Stimulated activated naive CD8-positive, alpha-beta T cell treated with anti-CD3 and anti-CD28 coated beads, Interleukin-15, amount 100 ng/mL, for 72 hours (primary cell): ENCODE measurements around the gene PRKN.

Experiments
- ATAC-seq: fragments of 150-1000 bp; cut with Tn5 transposase; 2 replicates; pipeline ENCODE4 v1.10.0; 2021; ENCODE audit warnings: mild to moderate bottlenecking, moderate library complexity
- DNase-seq, 2 donors: peaks; one replicate each; pipeline ENCODE4 v3.0.0; 2021 to 2022
- H3K27ac Mint-ChIP-seq, 2 donors: one replicate each; pipeline ENCODE4 v1.8.0; 2022; ENCODE audit warnings: mild to moderate bottlenecking in 2 of 2, mixed read lengths in 2 of 2, moderate library complexity in 2 of 2
- H3K27me3 Mint-ChIP-seq: one replicate; pipeline ENCODE4 v1.8.0; 2022; ENCODE audit warnings: mixed read lengths
- H3K4me1 Mint-ChIP-seq: one replicate; pipeline ENCODE4 v1.8.0; 2022; ENCODE audit warnings: mild to moderate bottlenecking, mixed read lengths
- H3K4me3 Mint-ChIP-seq, 2 donors: one replicate each; pipeline ENCODE4 v1.8.0; 2022; ENCODE audit warnings: mild to moderate bottlenecking in 2 of 2, mixed read lengths in 2 of 2, moderate library complexity in 1 of 2
- H3K9me3 Mint-ChIP-seq, 2 donors: one replicate each; pipeline ENCODE4 v1.8.0; 2022; ENCODE audit warnings: mixed read lengths in 2 of 2

PRKN gene

GRCh38 chr6:162178666-162179065 lies 548.9 kb downstream of the PRKN start:
- Mint-ChIP-seq H3K27ac (no peak overlapping the region), H3K4me1 (peaks cover 11% of the 10 kb centered on the region), H3K27me3 (no peaks in the 10 kb centered on the region), H3K9me3 (no peaks in the 10 kb centered on the region), H3K4me3 (no peak overlapping the region)
- no peak for DNase-seq
- no peak for ATAC-seq

GRCh38 chr6:162178266-162178665 lies 549.3 kb downstream of the PRKN start:
- H3K4me1 Mint-ChIP-seq, result peaks cover 11% of the 10 kb centered on the region
- H3K4me3 Mint-ChIP-seq, result no peak overlapping the region
- no peak for DNase-seq
- no peak overlapping the region for H3K27ac Mint-ChIP-seq
- ATAC-seq, result no peak
- H3K27me3 Mint-ChIP-seq, result no peaks in the 10 kb centered on the region
- H3K9me3 Mint-ChIP-seq, result no peaks in the 10 kb centered on the region

- Mint-ChIP-seq H3K9me3 (no peaks in the 10 kb centered on the region), H3K27ac (no peak overlapping the region), H3K27me3 (no peaks in the 10 kb centered on the region), H3K4me1 (peaks cover 11% of the 10 kb centered on the region), H3K4me3 (no peak overlapping the region)
- DNase-seq (no peak), ATAC-seq (no peak)
Measured at GRCh38 chr6:162177746-162178145, 549.8 kb downstream of the PRKN start.

- no peaks in the 10 kb centered on the region for H3K9me3 Mint-ChIP-seq
- H3K4me3 Mint-ChIP-seq, result no peak overlapping the region
- H3K27me3 Mint-ChIP-seq, result no peaks in the 10 kb centered on the region
- no peak for DNase-seq
- no peaks in the 10 kb centered on the region for H3K4me1 Mint-ChIP-seq
- ATAC-seq, result no peak
- H3K27ac Mint-ChIP-seq, result no peak overlapping the region
Measured at GRCh38 chr6:162173466-162173865, 554.1 kb downstream of the PRKN start.

- Mint-ChIP-seq H3K4me1 (no peaks in the 10 kb centered on the region), H3K27ac (no peak overlapping the region), H3K4me3 (no peak overlapping the region), H3K9me3 (no peaks in the 10 kb centered on the region), H3K27me3 (no peaks in the 10 kb centered on the region)
- ATAC-seq (no peak), DNase-seq (no peak)
Measured at GRCh38 chr6:162165479-162165878, 562.1 kb downstream of the PRKN start.

GRCh38 chr6:162157167-162157870 lies 570.2 kb downstream of the PRKN start:
- no peaks in the 10 kb centered on the region for H3K4me1 Mint-ChIP-seq
- H3K27ac Mint-ChIP-seq, result peak overlapping the region; percentile 1 to 27
- H3K27me3 Mint-ChIP-seq, result no peaks in the 10 kb centered on the region
- no peaks in the 10 kb centered on the region for H3K9me3 Mint-ChIP-seq
- DNase-seq (no peak), ATAC-seq (no peak)
- H3K4me3 Mint-ChIP-seq, result no peak overlapping the region

GRCh38 chr6:162156146-162156545 lies 571.4 kb downstream of the PRKN start:
- Mint-ChIP-seq H3K4me1 (no peaks in the 10 kb centered on the region), H3K27ac (no peak overlapping the region), H3K27me3 (no peaks in the 10 kb centered on the region), H3K9me3 (no peaks in the 10 kb centered on the region), H3K4me3 (no peak overlapping the region)
- no peak for ATAC-seq
- DNase-seq, result no peak

- ATAC-seq (no peak), DNase-seq (no peak)
- H3K4me3 Mint-ChIP-seq, result no peak overlapping the region
- H3K27me3 Mint-ChIP-seq, result no peaks in the 10 kb centered on the region
- H3K27ac Mint-ChIP-seq, result no peak overlapping the region
- H3K4me1 Mint-ChIP-seq, result no peaks in the 10 kb centered on the region
- no peaks in the 10 kb centered on the region for H3K9me3 Mint-ChIP-seq
Measured at GRCh38 chr6:162154930-162155329, 572.6 kb downstream of the PRKN start.

- Mint-ChIP-seq H3K4me1 (no peaks in the 10 kb centered on the region), H3K27me3 (no peaks in the 10 kb centered on the region), H3K4me3 (no peak overlapping the region), H3K27ac (no peak overlapping the region), H3K9me3 (peaks cover 0 to 7% of the 10 kb centered on the region in 2 donors)
- no peak for ATAC-seq
- DNase-seq, result no peak
Measured at GRCh38 chr6:162154001-162154400, 573.6 kb downstream of the PRKN start.

- no peaks in the 10 kb centered on the region for H3K4me1 Mint-ChIP-seq
- H3K9me3 Mint-ChIP-seq, result peaks cover 0 to 7% of the 10 kb centered on the region in 2 donors
- ATAC-seq (no peak), DNase-seq (no peak)
- H3K27ac Mint-ChIP-seq, result no peak overlapping the region
- no peaks in the 10 kb centered on the region for H3K27me3 Mint-ChIP-seq
- H3K4me3 Mint-ChIP-seq, result no peak overlapping the region
Measured at GRCh38 chr6:162153120-162153519, 574.4 kb downstream of the PRKN start.

GRCh38 chr6:162151021-162151665 lies 576.4 kb downstream of the PRKN start:
- ATAC-seq (no peak), DNase-seq (no peak)
- H3K27me3 Mint-ChIP-seq, result no peaks in the 10 kb centered on the region
- H3K9me3 Mint-ChIP-seq, result peaks cover 0 to 7% of the 10 kb centered on the region in 2 donors
- no peak overlapping the region for H3K27ac Mint-ChIP-seq
- no peak overlapping the region for H3K4me3 Mint-ChIP-seq
- no peaks in the 10 kb centered on the region for H3K4me1 Mint-ChIP-seq

- DNase-seq (no peak), ATAC-seq (no peak)
- H3K9me3 Mint-ChIP-seq, result peaks cover 0 to 7% of the 10 kb centered on the region in 2 donors
- no peak overlapping the region for H3K27ac Mint-ChIP-seq
- H3K4me1 Mint-ChIP-seq, result no peaks in the 10 kb centered on the region
- H3K27me3 Mint-ChIP-seq, result no peaks in the 10 kb centered on the region
- no peak overlapping the region for H3K4me3 Mint-ChIP-seq
Measured at GRCh38 chr6:162150295-162150694, 577.3 kb downstream of the PRKN start.

GRCh38 chr6:162149786-162150185 lies 577.8 kb downstream of the PRKN start:
- H3K4me3 Mint-ChIP-seq, result no peak overlapping the region
- no peaks in the 10 kb centered on the region for H3K27me3 Mint-ChIP-seq
- ATAC-seq, result no peak
- no peak for DNase-seq
- H3K4me1 Mint-ChIP-seq, result no peaks in the 10 kb centered on the region
- H3K27ac Mint-ChIP-seq, result no peak overlapping the region
- H3K9me3 Mint-ChIP-seq, result peaks cover 0 to 7% of the 10 kb centered on the region in 2 donors

GRCh38 chr6:162147805-162148204 lies 579.8 kb downstream of the PRKN start:
- DNase-seq (no peak), ATAC-seq (no peak)
- Mint-ChIP-seq H3K4me1 (no peaks in the 10 kb centered on the region), H3K4me3 (no peak overlapping the region), H3K9me3 (peaks cover 0 to 7% of the 10 kb centered on the region in 2 donors), H3K27ac (no peak overlapping the region), H3K27me3 (no peaks in the 10 kb centered on the region)

- no peak for ATAC-seq
- Mint-ChIP-seq H3K27me3 (no peaks in the 10 kb centered on the region), H3K4me3 (no peak overlapping the region), H3K4me1 (no peaks in the 10 kb centered on the region), H3K9me3 (peaks cover 0 to 7% of the 10 kb centered on the region in 2 donors), H3K27ac (no peak overlapping the region)
- no peak for DNase-seq
Measured at GRCh38 chr6:162147281-162147680, 580.3 kb downstream of the PRKN start.

- no peaks in the 10 kb centered on the region for H3K4me1 Mint-ChIP-seq
- H3K27ac Mint-ChIP-seq, result no peak overlapping the region
- no peak for ATAC-seq
- no peaks in the 10 kb centered on the region for H3K27me3 Mint-ChIP-seq
- peaks cover 12 to 26% of the 10 kb centered on the region in 2 donors for H3K9me3 Mint-ChIP-seq
- no peak for DNase-seq
- H3K4me3 Mint-ChIP-seq, result no peak overlapping the region
Measured at GRCh38 chr6:162140251-162140852, 587.2 kb downstream of the PRKN start.
